Upper lobe of left lung (tissue), 4 donors: Measurements from ENCODE around the gene MAMDC4.

Experiments used
- POLR2A ChIP-seq, 4 donors: fragments of 450-650 bp; IDR thresholded peaks; one replicate each; pipeline ENCODE4 v1.5.1; 2016 to 2017; ENCODE audit warnings: antibody characterized with exemption in 4 of 4, mild to moderate bottlenecking in 2 of 4
- TF ChIP-seq, protein P1 (sequence below), 6 experiments: fragments of 450-650 bp in 4 of 6; fragments of 200-600 bp in 2 of 6; sonication (generic) in 2 of 6; IDR thresholded peaks; one replicate each; pipeline ENCODE4 v1.5.1; 2016 to 2019; ENCODE audit warnings: antibody characterized with exemption in 6 of 6

GRCh38 chr9:136860933-136861873 lies 9.1 kb downstream of the MAMDC4 start:
- TF ChIP-seq, protein P1, sequence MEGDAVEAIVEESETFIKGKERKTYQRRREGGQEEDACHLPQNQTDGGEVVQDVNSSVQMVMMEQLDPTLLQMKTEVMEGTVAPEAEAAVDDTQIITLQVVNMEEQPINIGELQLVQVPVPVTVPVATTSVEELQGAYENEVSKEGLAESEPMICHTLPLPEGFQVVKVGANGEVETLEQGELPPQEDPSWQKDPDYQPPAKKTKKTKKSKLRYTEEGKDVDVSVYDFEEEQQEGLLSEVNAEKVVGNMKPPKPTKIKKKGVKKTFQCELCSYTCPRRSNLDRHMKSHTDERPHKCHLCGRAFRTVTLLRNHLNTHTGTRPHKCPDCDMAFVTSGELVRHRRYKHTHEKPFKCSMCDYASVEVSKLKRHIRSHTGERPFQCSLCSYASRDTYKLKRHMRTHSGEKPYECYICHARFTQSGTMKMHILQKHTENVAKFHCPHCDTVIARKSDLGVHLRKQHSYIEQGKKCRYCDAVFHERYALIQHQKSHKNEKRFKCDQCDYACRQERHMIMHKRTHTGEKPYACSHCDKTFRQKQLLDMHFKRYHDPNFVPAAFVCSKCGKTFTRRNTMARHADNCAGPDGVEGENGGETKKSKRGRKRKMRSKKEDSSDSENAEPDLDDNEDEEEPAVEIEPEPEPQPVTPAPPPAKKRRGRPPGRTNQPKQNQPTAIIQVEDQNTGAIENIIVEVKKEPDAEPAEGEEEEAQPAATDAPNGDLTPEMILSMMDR (IDR thresholded peaks at IDR 0.05) = no peak
- no peak for TF ChIP-seq POLR2A (IDR thresholded peaks at IDR 0.05)
